ENCODE results near the gene PYGM.

PYGM gene

DNA sequence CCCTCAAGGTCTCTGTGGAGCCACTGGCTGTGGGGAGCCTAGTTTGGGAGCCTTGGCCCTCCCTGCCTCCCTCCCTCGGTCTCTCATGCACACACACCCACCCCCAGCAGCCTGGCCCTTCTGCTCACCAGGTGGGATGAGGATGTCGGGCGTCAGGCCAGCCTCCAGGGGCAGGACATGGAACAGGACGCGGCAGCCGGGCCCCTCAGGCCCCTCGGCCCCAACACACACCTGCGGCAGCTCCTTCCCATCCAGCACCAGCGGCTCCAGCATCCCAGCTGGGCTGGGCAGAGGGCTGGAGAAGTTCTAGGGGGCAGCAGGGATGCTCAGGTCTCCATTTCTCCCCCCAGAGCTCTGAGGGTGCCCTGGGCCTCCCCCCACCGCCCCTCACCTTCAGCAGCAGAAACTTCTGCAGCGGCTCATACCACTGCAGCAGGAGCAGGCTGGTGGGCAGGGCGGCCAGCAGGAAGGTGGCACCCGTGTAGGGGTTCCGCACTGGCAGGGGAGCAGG lies 32.1 kb upstream of the PYGM start:
- DNase-seq (ENCODE audit: low read depth in 2 of 2) = no peak

GRCh38 chr11:64790205-64791095 lies 30.7 kb upstream of the PYGM start:
- no peak for DNase-seq (ENCODE audit: low read depth in 2 of 2)

GRCh38 chr11:64789331-64790204 lies 29.8 kb upstream of the PYGM start:
- DNase-seq (ENCODE audit: low read depth in 2 of 2) = no peak

DNA sequence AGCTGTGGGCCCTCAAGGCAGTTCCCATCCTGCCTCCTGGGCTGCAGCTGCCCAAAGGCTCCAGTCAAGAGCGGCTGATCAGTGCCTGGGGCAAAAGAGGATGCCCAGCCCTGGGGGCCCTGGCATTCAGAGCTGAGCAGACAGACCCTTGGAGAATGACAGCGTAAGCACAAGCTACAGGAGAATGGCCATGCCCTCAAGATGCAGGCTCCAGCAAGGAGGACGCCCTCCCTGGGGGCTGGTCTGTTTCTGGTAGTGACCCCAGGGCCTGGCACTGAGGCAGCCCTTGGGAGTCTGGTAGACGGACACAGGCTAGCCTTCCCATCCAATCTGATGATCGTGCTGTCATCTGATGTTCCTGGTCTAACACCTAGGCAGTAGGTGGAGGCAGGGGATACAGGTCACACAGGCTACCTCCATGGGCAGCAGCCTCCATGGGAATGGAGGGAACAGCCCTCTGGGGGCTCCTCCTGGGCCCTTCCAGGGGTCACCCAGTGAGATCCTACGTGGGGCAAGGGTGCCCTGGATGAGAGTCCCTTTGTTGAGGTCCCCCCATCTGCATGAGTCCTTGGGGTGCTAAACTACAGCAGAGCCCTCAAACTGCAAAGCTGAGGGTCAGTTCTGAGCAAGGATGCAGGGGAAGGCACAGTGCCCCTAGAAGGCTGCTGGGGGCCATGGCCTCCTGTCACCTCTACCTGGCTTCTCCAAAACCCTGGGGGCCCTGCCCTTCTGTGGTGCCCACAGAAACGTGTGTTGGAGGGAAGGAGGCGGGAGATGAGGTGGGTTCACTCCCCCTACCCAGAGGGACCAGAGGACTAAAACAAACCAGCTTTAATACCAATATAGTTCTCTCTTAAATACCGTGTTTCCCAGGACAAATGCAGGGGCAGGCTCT lies 28.8 kb upstream of the PYGM start:
- DNase-seq (ENCODE audit: low read depth in 2 of 2) = no peak

- DNase-seq (ENCODE audit: low read depth in 2 of 2) = peak; percentile 40 to 55
Observed at GRCh38 chr11:64787526-64788320, 27.9 kb upstream of the PYGM start.

DNA sequence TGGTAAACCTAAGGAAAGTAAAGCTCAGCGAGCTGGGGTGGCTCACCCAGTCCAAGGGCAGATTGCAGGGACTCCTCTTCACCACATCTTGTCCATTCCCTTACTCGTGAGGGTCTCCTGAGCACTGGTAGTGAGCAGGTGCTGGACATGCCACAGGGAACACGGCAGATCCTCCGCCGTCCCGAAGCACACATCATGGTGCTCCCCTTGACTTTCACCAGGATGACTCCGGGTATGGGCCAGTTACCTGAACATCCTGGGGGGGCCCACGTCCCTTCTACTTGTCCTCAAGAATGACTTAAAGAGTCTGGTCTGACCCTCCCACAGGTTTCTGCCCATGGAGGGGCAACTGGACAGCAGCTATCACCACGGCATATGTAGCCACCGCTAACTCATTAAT lies 26.5 kb upstream of the PYGM start:
- no peak for DNase-seq (ENCODE audit: low read depth in 2 of 2)

- DNase-seq (ENCODE audit: low read depth in 2 of 2) = no peak
Observed at GRCh38 chr11:64784813-64785581, 25.2 kb upstream of the PYGM start.

- DNase-seq (ENCODE audit: low read depth in 2 of 2) = peak; percentile 96 to 98
Observed at GRCh38 chr11:64778473-64779298, 18.9 kb upstream of the PYGM start, which contains the start of gene SF1. Gene SF1, minus strand, starts transcription at chr11:64778542. Its CDS starts 150 bp downstream, at chr11:64778392.

DNA sequence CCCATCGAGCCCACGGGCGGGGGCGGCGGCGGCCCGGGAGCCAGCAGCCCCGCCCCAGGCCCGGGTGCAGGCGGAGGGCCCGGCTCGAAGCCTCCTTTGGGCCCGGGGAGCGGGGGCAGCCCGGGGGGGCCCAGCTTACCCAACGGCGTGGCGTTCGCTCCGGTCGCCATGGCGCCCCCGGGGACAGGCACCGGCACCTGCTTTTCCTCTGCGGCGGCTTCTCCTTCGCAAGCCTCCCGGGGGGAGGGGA lies 18.4 kb upstream of the PYGM start:
- no peak for DNase-seq (ENCODE audit: low read depth in 2 of 2)

GRCh38 chr11:64777449-64778222 lies 17.9 kb upstream of the PYGM start:
- DNase-seq (ENCODE audit: low read depth in 2 of 2) = peak; percentile 73 to 76

- DNase-seq (ENCODE audit: low read depth in 2 of 2) = no peak
Observed at GRCh38 chr11:64776875-64777274, 17.1 kb upstream of the PYGM start.

- DNase-seq (ENCODE audit: low read depth in 2 of 2) = no peak
Observed at GRCh38 chr11:64776425-64776824, 16.7 kb upstream of the PYGM start.

GRCh38 chr11:64774144-64774543 lies 14.4 kb upstream of the PYGM start:
- DNase-seq (ENCODE audit: low read depth in 2 of 2) = no peak

DNA sequence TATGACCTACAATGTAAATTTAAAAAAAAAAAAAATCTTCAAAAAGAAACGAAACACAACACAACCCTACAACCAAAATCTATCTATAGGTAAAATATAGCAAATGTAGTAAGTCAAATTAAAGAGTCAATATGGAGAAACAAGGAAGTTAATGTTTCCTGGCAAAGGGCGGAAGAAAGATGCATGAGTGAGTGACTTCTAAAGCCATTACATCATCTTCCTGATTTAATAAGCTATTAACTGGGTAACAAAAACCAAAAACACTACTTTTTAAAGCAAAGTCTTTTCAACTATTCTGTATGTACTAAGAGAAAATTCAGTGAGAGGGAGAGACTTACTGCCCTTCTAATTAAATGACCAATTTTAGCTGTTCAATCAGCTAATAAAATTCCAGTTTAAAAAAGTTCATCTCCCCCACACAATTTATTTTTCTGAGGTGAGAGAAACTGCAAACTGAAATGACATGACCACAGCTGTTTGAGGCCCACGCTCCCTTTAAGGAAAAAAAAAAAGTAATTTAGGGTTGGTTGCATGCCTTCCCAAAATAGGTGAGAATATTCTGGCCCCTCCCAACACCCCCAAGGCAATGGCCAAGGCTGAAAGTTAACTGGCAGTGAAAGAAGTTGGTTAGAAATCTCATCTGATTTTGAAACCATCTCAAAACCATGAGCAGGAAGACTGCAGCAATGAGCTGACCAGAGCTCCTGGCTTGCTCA lies 12.7 kb upstream of the PYGM start:
- no peak for DNase-seq (ENCODE audit: low read depth in 2 of 2)

DNA sequence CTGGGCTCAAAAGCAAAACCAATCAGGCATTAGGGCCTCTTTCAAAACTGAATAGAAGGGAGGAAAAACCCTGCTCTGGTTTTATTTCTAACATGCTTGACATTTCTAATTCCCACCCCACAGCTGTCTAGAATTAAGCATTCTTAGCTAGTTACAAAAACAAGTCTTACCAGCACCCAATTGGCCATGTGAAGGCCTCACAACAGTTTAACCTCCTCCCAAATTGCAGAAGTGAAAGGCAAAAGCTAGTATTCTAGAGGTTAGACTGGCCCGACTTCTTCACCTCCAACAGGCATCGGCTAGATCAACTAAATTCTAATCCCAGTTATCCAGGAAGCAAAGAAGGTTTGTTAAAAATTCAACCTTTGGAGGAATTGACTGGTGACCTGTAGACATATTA lies 12.1 kb upstream of the PYGM start:
- no peak for DNase-seq (ENCODE audit: low read depth in 2 of 2)

DNA sequence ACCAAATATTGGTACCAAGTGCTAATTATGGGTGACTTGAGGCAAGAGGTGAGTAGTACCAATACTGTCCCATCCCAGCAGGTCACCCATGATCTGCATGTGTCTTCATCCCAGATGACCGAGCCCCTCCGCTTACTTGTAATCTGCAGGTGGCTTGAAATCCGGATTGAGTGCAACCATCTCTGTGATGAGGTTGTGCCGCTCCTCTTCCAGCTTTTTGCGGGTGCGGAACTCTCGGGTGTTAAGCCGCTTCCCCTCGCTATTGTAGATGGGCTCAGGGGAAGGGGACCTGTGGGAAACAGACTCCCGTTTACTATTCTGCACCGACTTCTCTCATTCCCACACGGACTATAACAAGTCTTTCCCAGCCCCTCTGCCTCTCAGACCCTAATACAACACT lies 10.3 kb upstream of the PYGM start:
- DNase-seq (ENCODE audit: low read depth in 2 of 2) = no peak

GRCh38 chr11:64769283-64769682 lies 9.5 kb upstream of the PYGM start:
- DNase-seq (ENCODE audit: low read depth in 2 of 2) = no peak

DNA sequence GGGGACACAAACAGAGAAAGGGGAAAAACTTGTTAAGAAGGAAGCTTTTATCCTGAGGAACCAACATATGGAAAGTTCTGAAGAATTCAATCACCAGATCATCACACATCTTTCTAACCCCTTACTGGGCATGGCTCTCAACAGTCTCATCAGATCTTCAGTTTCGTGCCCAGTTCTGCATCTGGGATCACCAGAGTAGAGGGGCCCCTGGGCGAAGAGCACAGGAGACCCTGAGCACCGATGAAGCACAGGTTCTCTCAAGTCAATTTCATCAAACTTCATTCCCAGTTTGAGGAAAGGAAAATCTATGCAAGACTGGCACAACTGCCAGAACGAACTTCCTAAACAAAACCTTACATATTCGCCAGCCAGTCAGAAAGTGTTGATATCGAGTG lies 8.5 kb upstream of the PYGM start:
- no peak for DNase-seq (ENCODE audit: low read depth in 2 of 2)
